Measurements from ENCODE around the gene IFITM2. TPM values are rescaled to one million over a fixed set of nuclear protein-coding genes. Genes with fewer than 3 reads are reported as not detected.
"Not testable (repeated sequence)": the region's sequence is repeated elsewhere in the genome, so short reads cannot be mapped to it uniquely, and the experiment has no call there.

IFITM2 gene
- total RNA-seq, 3 donors from 2014 or later = 57.2 to 254 (median 111) TPM

GRCh38 chr11:329886-330253 is 22.3 kb downstream of the IFITM2 start:
- TF ChIP-seq, protein P1, sequence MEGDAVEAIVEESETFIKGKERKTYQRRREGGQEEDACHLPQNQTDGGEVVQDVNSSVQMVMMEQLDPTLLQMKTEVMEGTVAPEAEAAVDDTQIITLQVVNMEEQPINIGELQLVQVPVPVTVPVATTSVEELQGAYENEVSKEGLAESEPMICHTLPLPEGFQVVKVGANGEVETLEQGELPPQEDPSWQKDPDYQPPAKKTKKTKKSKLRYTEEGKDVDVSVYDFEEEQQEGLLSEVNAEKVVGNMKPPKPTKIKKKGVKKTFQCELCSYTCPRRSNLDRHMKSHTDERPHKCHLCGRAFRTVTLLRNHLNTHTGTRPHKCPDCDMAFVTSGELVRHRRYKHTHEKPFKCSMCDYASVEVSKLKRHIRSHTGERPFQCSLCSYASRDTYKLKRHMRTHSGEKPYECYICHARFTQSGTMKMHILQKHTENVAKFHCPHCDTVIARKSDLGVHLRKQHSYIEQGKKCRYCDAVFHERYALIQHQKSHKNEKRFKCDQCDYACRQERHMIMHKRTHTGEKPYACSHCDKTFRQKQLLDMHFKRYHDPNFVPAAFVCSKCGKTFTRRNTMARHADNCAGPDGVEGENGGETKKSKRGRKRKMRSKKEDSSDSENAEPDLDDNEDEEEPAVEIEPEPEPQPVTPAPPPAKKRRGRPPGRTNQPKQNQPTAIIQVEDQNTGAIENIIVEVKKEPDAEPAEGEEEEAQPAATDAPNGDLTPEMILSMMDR (IDR thresholded peaks at IDR 0.05) = no peak
- no peaks in the 10 kb centered on the region for H3K9me3 ChIP-seq
- ATAC-seq = no peak
- intact Hi-C loops (cut with DNase I, micrococcal nuclease) = no loop called here
- peaks cover 14% of the 10 kb centered on the region for H3K4me1 ChIP-seq (ENCODE audit: low read depth)
- no peak overlapping the region for H3K4me3 ChIP-seq
- no peak for DNase-seq
- H3K36me3 ChIP-seq (ENCODE audit: low read depth) = no peaks in the 10 kb centered on the region

- ATAC-seq = no peak
- H3K9me3 ChIP-seq = no peaks in the 10 kb centered on the region
- intact Hi-C loops (cut with DNase I, micrococcal nuclease) = no loop called here
- H3K4me1 ChIP-seq (ENCODE audit: low read depth) = peaks cover 14% of the 10 kb centered on the region
- H3K4me3 ChIP-seq = no peak overlapping the region
- peak in 1 of 3 donors; percentile 27 for DNase-seq
- H3K36me3 ChIP-seq (ENCODE audit: low read depth) = no peaks in the 10 kb centered on the region
- TF ChIP-seq, protein P1 (IDR thresholded peaks at IDR 0.05) = no peak
Observed at GRCh38 chr11:330307-330693, 22.7 kb downstream of the IFITM2 start.

DNA sequence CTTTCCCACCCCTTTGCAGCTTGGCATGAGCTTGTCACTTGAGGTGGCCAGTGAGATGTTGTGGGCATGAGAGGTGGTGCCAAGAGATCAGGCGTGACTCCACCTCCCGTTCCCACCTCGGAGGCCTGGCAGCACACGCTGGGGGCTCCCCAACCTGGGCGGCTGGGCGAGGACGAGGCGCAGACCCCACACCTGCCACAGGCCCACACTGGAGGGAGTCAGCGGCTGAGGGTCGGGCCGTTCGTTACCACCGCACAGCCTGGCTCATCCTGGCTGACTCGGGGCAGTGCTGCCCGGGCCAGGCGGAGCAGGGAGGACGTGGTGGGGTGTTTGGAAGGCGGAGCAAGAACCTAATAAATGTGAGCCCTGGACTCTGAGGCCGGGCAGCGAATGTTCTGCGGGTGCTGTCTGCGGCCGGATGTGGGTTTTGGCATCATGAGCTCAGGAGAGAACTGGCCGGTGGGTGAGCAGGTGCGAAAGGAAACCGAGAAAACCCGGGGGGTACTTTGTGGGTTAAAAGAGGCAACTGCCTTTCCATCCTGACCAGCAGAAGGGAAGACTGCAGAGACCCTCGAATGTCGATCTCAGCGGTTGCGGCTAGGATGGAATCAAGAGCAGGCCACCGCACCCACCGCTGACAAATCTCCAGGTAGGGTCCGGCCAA is 23.2 kb downstream of the IFITM2 start:
- TF ChIP-seq, protein P1 (IDR thresholded peaks at IDR 0.05) = no peak
- peak in 2 of 3 donors; percentile 35 to 61 for DNase-seq
- H3K4me3 ChIP-seq = no peak overlapping the region
- intact Hi-C loops (cut with DNase I, micrococcal nuclease) = no loop called here
- H3K4me1 ChIP-seq (ENCODE audit: low read depth) = peaks cover 14% of the 10 kb centered on the region
- peak; percentile 6 for ATAC-seq
- no peaks in the 10 kb centered on the region for H3K36me3 ChIP-seq (ENCODE audit: low read depth)
- H3K9me3 ChIP-seq = no peaks in the 10 kb centered on the region

DNA sequence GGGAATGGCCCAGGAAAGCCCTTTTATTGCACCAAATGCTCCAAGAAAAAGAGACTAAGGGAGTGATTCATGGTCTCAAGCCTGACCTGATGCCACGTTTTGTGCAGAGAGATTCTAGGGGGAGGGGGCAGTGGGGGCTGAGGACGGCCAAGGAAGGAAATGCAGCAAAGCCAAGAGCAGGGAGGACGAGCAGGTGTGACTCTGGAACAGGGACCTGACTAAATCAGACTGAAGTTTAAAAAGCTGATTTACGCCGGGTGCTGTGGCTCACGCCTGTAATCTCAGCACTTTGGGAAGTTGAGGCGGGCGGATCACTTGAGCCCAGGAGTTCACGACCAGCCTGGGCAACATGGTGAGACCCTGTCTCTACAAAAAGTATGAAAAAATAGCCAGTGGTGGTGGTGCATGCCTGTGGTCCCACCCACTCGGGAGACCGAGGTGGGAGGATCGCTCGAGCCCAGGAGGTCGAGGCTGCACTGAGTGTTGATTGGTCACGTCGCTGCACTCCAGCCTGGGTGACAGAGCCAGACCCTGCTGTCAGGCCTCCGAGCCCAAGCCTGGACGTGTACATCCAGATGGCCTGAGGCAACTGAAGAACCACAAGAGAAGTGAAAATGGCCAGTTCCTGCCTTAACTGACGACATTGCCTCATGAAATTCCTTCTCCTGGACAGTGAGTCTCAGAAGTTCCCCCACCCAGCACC is 23.9 kb downstream of the IFITM2 start:
- H3K9me3 ChIP-seq = no peaks in the 10 kb centered on the region
- intact Hi-C loops (cut with DNase I, micrococcal nuclease) = no loop called here
- DNase-seq = peak in 1 of 3 donors; percentile 21
- TF ChIP-seq, protein P1 (IDR thresholded peaks at IDR 0.05) = no peak
- H3K4me3 ChIP-seq = no peak overlapping the region
- peaks cover 10% of the 10 kb centered on the region for H3K4me1 ChIP-seq (ENCODE audit: low read depth)
- no peaks in the 10 kb centered on the region for H3K36me3 ChIP-seq (ENCODE audit: low read depth)
- ATAC-seq = no peak

DNA sequence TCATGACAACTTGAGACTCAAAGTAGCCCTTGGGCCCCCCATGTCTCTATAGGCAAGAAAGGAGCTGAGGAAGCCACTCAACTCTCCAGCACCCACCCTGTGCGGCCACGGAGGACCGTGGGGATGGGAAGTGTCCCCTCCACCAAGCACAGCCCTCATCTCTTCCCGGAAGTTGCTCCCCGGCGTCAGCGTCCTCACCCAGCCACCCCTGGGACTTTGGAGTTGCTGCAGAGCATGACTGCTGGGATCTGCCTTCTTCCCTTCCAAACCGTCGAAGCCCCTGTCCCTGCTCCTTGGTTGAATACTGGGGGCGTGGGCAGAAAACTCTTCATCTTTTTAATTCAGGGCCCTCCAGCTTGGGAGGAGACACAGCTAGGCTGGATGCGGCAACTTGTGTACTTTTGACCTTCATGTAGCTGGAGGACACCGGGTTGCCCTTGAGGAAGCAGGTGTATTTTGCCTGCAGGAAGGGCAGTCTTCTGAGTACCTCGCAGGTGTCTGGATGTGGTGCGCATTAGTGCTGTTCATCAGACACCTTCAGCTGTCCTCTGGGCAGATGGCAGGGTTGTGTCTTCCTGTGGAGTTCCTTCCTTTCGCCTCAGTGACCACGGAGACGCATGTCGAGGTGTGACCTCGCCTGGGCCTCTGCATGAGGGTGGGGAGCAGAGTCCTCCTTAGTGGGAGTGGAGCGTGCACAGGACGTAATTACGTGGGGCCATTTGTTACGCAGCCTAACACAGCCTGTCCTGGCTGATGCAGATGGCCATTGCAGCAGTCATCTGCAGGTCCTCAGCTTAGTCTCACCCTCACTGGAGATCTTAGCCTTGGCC is 25.2 kb downstream of the IFITM2 start:
- no peak overlapping the region for H3K4me3 ChIP-seq
- no peak for ATAC-seq
- H3K36me3 ChIP-seq (ENCODE audit: low read depth) = no peaks in the 10 kb centered on the region
- TF ChIP-seq, protein P1 (IDR thresholded peaks at IDR 0.05) = no peak
- no peaks in the 10 kb centered on the region for H3K4me1 ChIP-seq (ENCODE audit: low read depth)
- H3K9me3 ChIP-seq = no peaks in the 10 kb centered on the region
- no peak for DNase-seq
- intact Hi-C loops (cut with DNase I, micrococcal nuclease) = no loop called here

- H3K4me1 ChIP-seq (ENCODE audit: low read depth); intact Hi-C loops (cut with DNase I, micrococcal nuclease); H3K9me3 ChIP-seq; DNase-seq; H3K4me3 ChIP-seq; H3K36me3 ChIP-seq (ENCODE audit: low read depth); ATAC-seq: not testable (repeated sequence)
Observed at GRCh38 chr11:333616-334263, 26.1 kb downstream of the IFITM2 start.

Data from mucosa of descending colon (tissue), 3 donors.